Stimulated activated CD4-positive, alpha-beta T cell treated with anti-CD3 and anti-CD28 coated beads, TNF-alpha, amount 100 ng/mL, for 4 hours (primary cell): ENCODE data around the gene LIFR.
"Not testable (repeated sequence)": the region's sequence is repeated elsewhere in the genome, so short reads cannot be mapped to it uniquely, and the experiment has no call there.

Experiments used
- DNase-seq, 3 experiments: peaks; one replicate each; pipeline ENCODE4 v3.0.0-alpha.2; 2020; ENCODE audit warnings: low read depth in 3 of 3

LIFR gene

DNA sequence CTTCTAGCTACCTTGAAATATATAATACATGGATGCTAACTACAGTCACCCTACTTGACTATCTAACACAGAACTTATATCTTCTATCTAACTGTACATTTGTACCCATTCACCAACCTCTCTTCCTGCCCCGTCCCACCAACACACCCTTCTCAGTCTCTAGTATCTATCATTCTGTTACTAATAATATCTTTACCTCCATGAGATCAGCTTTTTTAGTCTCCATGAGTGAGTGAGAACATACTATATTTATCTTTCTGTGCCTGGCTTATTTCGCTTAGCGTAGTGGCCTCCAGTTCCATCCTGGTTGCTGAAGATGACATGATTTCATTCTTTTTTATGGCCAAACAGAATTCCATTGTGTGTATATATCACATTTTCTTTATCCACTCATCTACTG is 37.0 kb downstream of the LIFR start:
- DNase-seq: no peak

DNA sequence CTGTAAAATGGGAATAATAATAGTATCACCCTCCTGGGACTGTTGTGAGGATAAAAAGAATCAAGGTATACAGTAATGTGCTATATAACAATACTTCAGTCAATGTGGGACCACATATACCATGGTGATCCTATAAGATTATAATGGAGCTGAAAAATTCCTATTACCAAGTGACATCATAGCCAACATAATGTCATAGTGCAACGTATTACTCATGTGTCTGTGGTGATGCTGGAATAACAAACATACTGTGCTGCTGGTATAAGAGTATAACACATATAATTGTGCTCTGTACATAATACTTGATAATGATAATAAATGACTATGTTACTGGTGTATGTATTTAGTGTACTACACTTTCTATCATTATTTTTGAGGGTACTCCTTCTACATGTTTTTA is 38.1 kb downstream of the LIFR start:
- DNase-seq: no peak

- DNase-seq: not testable (repeated sequence)
Observed at GRCh38 chr5:38516649-38517048, 39.8 kb downstream of the LIFR start.

GRCh38 chr5:38515646-38516045 is 40.8 kb downstream of the LIFR start:
- no peak for DNase-seq

- no peak for DNase-seq
Observed at GRCh38 chr5:38515092-38515491, 41.4 kb downstream of the LIFR start.

GRCh38 chr5:38509185-38509584 is 47.3 kb downstream of the LIFR start:
- DNase-seq: no peak

GRCh38 chr5:38506302-38506701 is 50.1 kb downstream of the LIFR start:
- no peak for DNase-seq

DNA sequence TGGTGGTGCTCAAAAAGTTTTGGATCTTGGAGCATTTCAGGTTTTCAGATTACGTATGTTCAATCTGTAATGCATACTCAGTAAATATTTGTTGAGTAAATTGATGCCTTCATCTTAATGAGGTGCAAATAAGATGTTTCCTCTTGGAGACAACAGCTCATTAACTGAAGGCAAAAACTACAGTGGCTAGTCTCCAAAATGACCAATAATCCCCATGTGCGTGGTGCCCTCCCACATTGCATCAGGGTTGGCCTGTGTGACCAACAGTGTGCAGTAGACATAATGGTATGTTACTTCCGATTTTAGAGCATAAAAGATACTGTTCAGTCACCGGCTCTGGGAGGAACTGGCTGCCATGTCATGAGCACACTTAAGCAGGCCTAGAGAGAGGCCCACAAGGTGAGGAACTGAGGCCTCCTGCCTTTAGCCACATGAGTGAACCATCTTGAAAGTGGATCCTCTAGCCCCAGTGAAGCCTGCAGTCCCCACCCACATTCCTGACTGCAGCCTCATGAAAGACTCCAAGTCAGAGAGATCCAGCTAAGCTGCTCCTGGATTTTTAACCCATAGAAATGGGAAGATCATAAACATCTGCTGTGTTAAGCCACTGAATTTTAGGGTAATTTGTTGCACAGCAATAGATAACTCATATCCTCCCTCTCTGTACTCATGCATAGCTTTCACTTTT is 55.7 kb downstream of the LIFR start:
- DNase-seq: no peak

DNA sequence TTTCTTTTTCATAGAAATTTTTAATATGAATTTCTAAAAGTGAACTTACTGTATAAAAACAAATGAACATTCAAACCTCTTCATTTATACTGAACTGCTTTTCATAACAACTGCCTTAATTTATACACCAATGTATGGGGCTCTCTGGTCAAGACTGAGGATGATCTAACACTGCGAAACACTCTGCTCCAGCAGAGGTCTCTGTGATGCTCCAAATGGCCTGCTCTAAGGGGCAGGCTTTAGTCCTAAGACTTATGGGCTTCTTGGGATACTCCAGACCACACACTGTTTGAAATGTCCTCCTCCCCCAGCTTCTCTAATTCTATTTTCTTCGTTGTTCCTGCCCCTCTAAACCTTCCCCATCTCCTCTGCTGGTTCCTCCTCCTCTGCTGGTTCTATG is 58.5 kb downstream of the LIFR start:
- no peak for DNase-seq

DNA sequence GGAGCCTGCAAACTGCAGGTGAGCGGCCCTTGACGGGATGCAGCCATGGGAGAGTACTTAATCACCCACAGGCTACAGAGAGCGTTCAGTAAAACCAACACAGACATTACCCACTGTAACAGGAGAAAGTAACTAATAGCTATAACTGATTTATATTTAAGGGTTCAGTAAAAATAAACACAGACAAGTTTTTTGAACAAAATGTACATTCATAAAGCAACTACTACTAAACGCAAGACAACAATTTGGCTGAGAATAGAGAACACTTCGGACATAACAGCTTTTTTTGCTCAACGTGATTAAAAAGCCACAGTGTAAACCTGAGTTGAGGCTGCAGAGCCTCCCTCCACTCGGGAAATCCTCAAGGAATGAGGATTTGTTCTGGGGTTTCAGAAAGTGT is 61.7 kb downstream of the LIFR start:
- DNase-seq: no peak

- DNase-seq: no peak
Observed at GRCh38 chr5:38494175-38494574, 62.3 kb downstream of the LIFR start.

- no peak for DNase-seq
Observed at GRCh38 chr5:38483805-38484398, 72.5 kb downstream of the LIFR start.

DNA sequence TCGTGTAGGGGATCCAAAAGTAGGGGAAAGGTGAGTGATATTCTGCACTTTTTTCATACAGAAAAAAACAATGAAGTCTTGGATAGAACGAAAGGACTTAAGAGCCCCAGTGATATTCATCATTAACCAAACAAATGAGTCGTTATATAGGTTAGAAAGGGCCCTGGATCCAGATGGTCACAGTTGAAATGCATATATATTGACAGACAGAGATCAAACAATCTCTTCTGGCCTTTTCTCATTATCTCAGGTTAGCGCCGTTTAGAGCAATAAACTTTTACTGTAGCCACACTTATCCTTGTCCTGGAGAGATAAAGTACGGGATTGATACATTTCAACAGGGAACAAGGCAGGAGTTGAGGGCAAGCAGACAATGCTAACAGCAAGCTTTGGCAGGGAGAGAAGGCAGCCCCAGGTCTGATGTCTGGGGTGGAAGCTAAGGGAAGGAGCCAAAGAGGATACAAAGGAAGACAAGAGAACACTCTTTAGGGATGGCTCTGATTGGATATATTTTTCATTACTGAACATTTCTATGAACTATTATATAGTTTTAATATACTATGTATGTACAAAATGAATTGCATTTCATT is 77.0 kb downstream of the LIFR start:
- no peak for DNase-seq

DNA sequence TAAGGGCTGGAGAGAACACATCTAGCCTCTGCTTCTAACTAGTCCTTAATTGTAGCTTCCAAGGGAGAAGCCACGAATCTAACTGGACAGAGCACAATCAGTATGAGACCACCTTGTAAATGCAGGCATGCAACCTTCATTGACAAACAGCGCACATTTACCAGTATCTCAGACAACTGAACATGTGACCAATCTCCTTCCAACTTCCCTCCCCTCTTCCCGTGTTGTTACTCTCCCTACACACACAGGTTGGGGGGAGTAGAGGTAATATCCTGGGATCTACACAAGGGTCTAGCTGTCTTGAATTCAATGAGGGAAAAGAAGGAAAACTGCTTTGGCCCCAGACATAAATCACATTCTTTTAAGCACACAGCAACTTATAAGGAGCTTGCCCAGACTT is 77.6 kb downstream of the LIFR start:
- DNase-seq: no peak

- DNase-seq: no peak
Observed at GRCh38 chr5:38478166-38478565, 78.3 kb downstream of the LIFR start.

- no peak for DNase-seq
Observed at GRCh38 chr5:38473008-38473407, 83.4 kb downstream of the LIFR start.

- DNase-seq: no peak
Observed at GRCh38 chr5:38472541-38472940, 83.9 kb downstream of the LIFR start.

- DNase-seq: no peak
Observed at GRCh38 chr5:38471709-38472108, 84.7 kb downstream of the LIFR start.

DNA sequence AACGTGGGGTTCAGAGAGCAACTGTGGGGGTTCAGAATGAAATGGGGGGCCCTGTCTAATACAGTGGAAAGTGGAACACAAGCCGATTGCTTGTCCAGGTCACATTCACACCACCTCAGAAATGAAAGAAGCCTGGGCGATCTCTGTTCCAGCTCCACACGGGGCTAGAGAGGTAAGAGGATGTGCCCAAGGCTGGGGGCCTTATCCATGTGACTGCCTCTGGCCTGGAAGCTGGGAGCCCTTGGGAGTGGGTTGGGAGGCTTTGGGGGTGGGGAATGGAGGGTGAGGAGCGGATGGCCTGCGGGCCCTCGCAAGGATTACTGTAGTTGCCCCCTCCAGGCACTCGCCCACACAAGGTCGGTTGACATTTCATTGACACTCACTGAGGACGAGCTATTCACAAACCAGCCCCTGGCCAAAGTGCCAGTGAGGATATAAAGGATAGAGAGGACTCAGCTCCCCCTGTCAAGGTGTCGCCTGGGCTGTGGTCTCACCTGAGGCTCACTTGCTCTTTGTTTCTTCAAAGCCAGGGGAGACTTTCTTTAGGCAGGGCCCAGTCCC is 86.7 kb downstream of the LIFR start:
- DNase-seq: no peak

GRCh38 chr5:38468978-38469706 is 87.3 kb downstream of the LIFR start:
- DNase-seq: no peak

GRCh38 chr5:38468202-38468673 is 88.2 kb downstream of the LIFR start:
- no peak for DNase-seq

DNA sequence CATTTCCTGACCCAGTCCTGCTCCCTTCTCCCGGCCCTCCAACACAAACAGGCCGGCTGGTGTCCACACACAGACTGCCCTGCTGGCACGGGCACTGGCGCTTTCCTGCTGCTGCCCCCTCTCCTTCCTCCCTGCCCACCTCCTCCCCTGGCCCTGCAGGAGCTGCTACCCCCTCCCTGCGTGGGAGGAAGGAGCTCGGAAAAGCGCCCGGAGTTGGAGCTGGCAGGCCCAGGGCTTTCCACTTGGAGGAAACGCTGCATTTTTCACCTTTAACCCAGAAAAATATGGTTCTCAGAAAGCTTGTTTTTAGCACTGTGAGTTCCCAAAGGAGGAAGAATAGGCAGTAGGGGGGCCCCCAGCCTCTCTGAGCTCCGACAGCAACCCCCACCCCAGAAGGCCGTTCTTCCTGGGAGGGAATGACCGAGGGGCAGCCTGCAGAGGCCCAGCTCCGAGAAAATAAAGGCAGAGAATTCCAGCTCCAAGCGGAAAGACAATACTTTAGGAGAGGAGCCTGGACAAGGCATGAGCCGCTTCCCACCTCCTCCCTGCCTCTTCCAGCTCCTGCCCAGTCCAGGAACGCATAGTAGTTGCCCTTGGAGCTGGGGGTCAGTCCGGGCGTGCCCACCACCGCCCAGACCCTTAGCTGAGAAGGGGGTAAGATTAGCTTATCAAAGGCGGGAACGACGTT is 88.9 kb downstream of the LIFR start:
- DNase-seq: no peak
